Suppressor macrophage (primary cell): Measurements from ENCODE around the gene R3HCC1L.

Source experiments
- DNase-seq, 4 experiments: peaks; one replicate each; pipeline ENCODE4 v3.0.0-alpha.2; 2020 to 2022

R3HCC1L gene

GRCh38 chr10:98236862-98237261, 102.4 kb downstream of the R3HCC1L start:
- no peak for DNase-seq

DNA sequence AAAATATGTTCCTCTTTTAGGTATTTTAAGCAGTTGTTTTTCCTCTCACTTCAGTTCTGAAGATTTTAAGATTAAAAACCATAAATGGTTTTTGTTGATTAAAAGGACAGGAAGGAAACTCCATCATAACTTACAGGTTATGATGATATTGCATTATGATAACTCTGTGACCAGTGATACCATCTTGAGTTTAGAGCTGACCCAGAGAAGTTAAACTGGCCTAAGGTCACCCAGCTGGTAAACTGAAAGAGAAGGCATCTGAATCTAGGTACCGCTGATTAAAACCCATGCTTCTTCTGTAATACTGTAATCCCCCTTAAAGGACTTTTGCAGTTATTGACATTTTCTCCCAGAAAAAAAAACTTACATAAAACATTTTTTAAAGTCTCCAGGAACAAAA, 103.9 kb downstream of the R3HCC1L start:
- no peak for DNase-seq

- no peak for DNase-seq
Measured at GRCh38 chr10:98240524-98240923, 106.1 kb downstream of the R3HCC1L start.

DNA sequence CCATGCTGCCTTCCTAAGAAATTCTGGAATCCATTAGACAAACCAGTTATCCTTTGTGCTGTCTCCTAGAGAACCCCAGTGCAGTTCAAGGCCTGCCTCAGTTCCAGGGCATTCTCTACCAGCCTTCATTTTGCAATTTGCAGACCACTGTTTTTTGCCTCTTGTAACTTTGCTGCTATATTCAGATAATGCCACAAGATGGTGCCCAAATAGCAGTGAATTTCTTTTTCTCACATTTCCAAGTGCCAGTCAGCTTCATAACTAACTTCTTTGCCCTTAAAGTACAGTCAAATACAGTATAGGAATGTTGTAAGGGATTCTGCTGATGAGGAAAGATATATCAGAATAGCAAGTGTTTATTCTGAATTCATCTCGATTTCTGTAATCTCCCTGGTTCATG, 108.4 kb downstream of the R3HCC1L start:
- no peak for DNase-seq

GRCh38 chr10:98244141-98244540, 109.7 kb downstream of the R3HCC1L start:
- no peak for DNase-seq

DNA sequence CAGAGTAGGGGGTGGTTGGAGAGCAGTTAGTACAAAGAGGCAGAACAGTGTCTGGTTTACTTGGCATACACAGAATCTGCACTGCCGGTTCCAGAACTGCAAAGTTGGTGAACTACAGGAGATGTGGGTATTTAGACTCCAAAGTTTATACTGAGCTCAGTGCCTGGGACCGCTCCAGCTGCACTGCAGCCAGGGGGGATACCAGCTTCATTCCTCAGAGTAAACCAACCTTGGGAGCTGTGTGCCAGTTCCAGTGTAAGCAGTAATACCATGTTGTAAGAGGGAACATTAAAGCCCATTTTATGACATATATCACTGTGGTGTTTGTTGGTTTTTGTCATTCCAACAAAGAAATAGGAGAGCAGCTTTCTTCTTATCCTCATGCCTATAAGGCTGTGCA, 110.1 kb downstream of the R3HCC1L start:
- DNase-seq = no peak

- DNase-seq = no peak
Measured at GRCh38 chr10:98246911-98247805, 112.7 kb downstream of the R3HCC1L start.

DNA sequence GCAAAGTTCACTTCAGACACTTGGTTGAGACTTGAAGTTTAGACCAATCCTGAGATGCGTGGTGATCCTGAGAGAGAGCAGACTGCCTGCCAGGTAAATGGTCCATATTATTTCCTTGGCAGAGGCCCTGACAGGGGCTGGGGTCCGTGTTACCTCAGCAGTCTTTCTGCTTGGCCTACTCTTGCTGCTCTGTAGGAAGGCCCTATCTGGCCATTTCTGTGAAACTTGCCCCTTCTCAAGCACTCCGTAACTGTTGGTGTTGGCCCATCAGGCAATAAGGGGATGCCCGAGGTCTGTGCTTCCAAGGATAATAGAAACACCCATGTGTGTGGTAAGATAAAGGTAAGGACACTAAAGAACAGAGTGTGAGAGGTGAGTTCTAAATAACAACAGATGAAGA, 113.6 kb downstream of the R3HCC1L start:
- no peak for DNase-seq

GRCh38 chr10:98249134-98249533, 114.7 kb downstream of the R3HCC1L start:
- DNase-seq = no peak

DNA sequence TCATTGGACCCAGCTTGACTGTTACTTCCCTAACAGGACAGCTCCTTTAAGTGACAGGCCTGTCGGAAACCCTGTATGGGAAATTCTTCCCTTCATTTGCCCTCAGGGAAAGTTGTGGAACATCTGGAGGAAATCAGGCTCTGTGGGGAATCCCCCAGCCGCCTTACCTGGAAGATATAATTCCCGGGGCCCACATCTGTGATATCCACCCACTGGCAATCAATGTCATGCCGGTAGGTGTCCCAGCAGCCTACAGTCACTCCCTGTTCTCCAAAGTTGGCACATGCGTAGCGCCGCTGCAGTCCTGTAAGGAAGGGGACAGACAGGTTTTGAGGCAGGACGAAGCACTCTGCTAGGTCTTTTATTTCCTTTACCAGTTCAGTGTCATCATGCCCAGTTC, 116.9 kb downstream of the R3HCC1L start:
- DNase-seq = no peak

DNA sequence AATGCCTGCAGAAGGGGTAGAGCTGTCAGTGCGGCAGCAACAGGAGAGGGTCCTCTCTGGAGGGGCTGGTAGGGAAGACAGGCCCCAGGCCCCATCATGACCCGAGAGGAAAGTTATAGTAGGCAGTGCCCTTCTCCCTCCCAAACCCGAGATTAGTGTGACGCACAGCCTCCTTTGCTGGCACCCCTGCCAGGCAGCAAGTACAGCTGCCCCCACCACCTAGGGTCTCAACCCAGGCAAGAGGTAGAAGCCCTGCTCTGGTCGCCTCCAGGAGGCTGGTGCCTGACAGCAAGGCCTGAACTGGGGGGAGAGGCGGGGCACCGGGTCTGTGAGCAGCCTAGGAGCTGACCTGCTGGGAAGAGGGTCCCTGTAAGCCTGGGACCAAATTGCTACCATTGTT, 118.0 kb downstream of the R3HCC1L start:
- DNase-seq = no peak

- no peak for DNase-seq
Measured at GRCh38 chr10:98253499-98253898, 119.0 kb downstream of the R3HCC1L start.

- DNase-seq = no peak
Measured at GRCh38 chr10:98254234-98254974, 119.9 kb downstream of the R3HCC1L start.

- DNase-seq = no peak
Measured at GRCh38 chr10:98255146-98255877, 120.9 kb downstream of the R3HCC1L start.

DNA sequence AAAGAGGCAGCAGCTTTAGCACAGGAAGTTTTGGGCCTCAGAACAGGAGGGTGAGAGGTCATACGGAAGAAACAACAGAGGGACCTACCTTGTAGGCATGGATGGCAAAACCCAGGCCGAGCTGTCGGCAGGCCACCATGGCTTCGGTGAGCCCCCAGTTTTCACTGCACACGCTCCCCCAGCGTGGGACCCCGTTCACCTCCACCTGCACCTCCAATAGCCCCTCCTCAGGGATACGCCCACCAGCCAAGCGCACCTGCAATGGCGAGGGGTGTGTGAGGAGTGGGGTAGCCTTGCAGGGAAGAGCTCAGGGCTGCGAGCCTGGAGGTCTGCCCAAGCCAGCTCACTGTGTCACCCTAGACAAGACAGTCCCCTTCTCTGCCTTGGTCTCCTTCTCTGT, 122.2 kb downstream of the R3HCC1L start:
- DNase-seq = no peak

DNA sequence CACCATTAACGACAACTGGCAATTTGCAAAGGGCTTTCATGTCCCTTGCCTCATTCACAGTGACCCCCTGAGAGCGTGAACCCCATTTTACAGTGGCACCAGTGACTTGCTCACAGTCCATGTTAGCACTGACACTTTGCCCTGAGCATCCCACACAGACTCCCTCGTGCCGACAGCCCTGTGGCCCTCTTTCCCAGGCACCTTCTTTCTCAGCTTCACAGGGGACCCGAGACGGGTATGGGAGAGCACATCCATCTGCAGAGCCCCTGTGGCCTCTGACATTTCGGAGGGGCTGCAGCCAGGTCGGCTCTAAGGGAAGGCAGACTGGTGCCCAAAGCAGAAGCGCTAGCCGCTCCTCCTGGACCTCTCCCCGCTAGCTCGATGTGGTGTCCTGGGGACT, 122.7 kb downstream of the R3HCC1L start:
- no peak for DNase-seq

DNA sequence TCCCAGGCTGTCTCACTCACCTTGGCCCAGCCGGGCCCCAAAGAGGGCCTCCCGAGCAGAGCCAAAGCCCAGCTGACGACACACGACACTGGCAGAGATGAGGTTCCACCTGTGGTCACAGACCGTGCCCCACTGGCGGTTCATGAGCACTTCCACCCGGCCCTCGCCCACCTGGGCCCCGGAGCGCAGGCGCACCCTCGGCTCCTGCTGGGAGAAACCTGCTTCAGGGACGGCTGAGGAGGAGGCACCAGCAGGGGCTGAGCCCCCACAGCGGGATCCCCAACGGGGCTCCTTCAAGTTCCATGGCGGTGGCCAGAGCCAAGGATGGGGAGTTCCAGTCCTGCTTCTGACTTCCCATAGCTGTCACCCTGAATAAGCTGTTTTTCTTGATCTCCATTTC, 123.5 kb downstream of the R3HCC1L start:
- DNase-seq = no peak

- no peak for DNase-seq
Measured at GRCh38 chr10:98258683-98259454, 124.4 kb downstream of the R3HCC1L start.

DNA sequence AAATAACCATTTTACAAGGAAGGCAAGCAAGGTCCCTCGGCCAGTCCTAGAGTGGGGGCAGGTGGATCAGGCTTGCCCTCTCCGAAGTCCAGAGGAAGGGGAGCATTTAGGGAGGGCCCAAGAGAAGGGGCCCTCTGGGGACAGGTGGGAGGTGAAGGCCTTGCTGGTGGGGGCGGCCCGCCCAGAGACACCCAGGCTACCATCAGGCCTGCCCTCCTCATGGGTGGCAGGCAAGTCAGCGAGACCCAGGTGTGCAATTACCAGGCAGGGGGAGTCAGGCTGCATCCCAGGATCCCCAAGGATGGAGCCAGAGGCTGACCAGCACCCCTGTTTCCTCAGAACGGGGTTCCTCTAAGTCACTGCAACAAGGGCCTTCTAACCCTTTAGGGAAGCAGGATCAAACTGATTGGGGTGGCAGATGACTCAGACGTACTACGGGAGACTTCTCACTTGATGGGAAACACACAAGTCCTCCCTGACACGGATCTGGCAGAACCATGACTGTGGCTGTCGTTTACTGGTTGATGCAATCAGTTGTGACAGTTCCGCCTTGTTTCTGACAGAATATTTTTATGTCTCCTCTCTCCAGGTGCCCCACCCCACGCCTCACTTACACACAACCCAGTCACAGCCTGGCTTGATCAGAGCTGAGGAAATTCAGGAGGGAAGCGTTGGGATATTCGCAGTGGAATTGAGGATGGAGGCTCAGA, 125.3 kb downstream of the R3HCC1L start:
- peak; percentile 79 to 91 (median 81) for DNase-seq

GRCh38 chr10:98260350-98260749, 125.9 kb downstream of the R3HCC1L start:
- no peak for DNase-seq

GRCh38 chr10:98260752-98261151, 126.3 kb downstream of the R3HCC1L start:
- no peak for DNase-seq
